Measurements from ENCODE around the gene INTS15. TPM values are rescaled to one million over a fixed set of nuclear protein-coding genes. Genes with fewer than 3 reads are reported as not detected.

The INTS15 gene
- total RNA-seq, 4 donors from 2014 or later: 21.3 to 34.5 (median 29.7) TPM

GRCh38 chr7:6551016-6551511 is 38.8 kb upstream of the INTS15 start, which contains the start of gene GRID2IP:
Gene GRID2IP (minus strand): TSS chr7:6551461. CDS start chr7:6551436, 25 bp downstream.
- WGBS, 2 donors: 64 to 78% methylated on average over 13 to 33 of the region's 46 CpGs
- TF ChIP-seq POLR2A (IDR thresholded peaks at IDR 0.05) (no peak), CTCF (IDR thresholded peaks at IDR 0.05) (no peak)

GRCh38 chr7:6553448-6554044 is 36.3 kb upstream of the INTS15 start:
- WGBS, 2 donors: 76 to 78% methylated on average over 7 of the region's 7 CpGs
- TF ChIP-seq CTCF (IDR thresholded peaks at IDR 0.05) (no peak), POLR2A (IDR thresholded peaks at IDR 0.05) (no peak)
- H3K4me3 ChIP-seq (ENCODE audit: low read depth, poor library complexity, severe bottlenecking): no peak overlapping the region
- intact Hi-C loops (cut with DNase I; ENCODE audit: low total_unique reads): no loop called here
- no peak for DNase-seq (ENCODE audit: low spot score in 2 of 2)

More at GRCh38 chr7:6551016-6551511, 38.8 kb upstream of the INTS15 start, which contains the start of gene GRID2IP:
- H3K4me3 ChIP-seq (ENCODE audit: low read depth, poor library complexity, severe bottlenecking): no peak within 1 kb of the TSS
- intact Hi-C loops (cut with DNase I; ENCODE audit: low total_unique reads): no loop called here
- DNase-seq (ENCODE audit: low spot score in 2 of 2): no peak

GRCh38 chr7:6554848-6555247 is 35.0 kb upstream of the INTS15 start:
- TF ChIP-seq POLR2A (IDR thresholded peaks at IDR 0.05) (no peak), CTCF (IDR thresholded peaks at IDR 0.05) (no peak)

GRCh38 chr7:6556196-6556595 is 33.6 kb upstream of the INTS15 start:
- 60 to 67% methylated on average over 5 to 6 of the region's 6 CpGs for WGBS, 2 donors

More at GRCh38 chr7:6554848-6555247, 35.0 kb upstream of the INTS15 start:
- DNase-seq (ENCODE audit: low spot score in 2 of 2): no peak
- intact Hi-C loops (cut with DNase I; ENCODE audit: low total_unique reads): no loop called here
- no peak overlapping the region for H3K4me3 ChIP-seq (ENCODE audit: low read depth, poor library complexity, severe bottlenecking)
- WGBS, 2 donors: 82 to 89% methylated on average over 7 of the region's 7 CpGs

GRCh38 chr7:6558837-6559236 is 31.0 kb upstream of the INTS15 start:
- TF ChIP-seq CTCF (IDR thresholded peaks at IDR 0.05) (no peak), POLR2A (IDR thresholded peaks at IDR 0.05) (no peak)
- no peak overlapping the region for H3K4me3 ChIP-seq (ENCODE audit: low read depth, poor library complexity, severe bottlenecking)
- intact Hi-C loops (cut with DNase I; ENCODE audit: low total_unique reads): no loop called here
- no peak for DNase-seq (ENCODE audit: low spot score in 2 of 2)
- WGBS, 2 donors: 48 to 55% methylated on average over 6 of the region's 6 CpGs

More at GRCh38 chr7:6556196-6556595, 33.6 kb upstream of the INTS15 start:
- no peak for DNase-seq (ENCODE audit: low spot score in 2 of 2)
- no peak overlapping the region for H3K4me3 ChIP-seq (ENCODE audit: low read depth, poor library complexity, severe bottlenecking)
- intact Hi-C loops (cut with DNase I; ENCODE audit: low total_unique reads): no loop called here
- no peak for TF ChIP-seq CTCF (IDR thresholded peaks at IDR 0.05)
